MM.1S (cell line): ENCODE data around the gene EDAR.
A peak's percentile ranks its signal among the peaks of the same experiment; 100 is the strongest.

Experiments
- DNase-seq: peaks from one replicate; pipeline ENCODE4 v3.0.0-alpha.2; 2015
- H2AFZ ChIP-seq: fragments of 300-600 bp; sonication (generic); 2 replicates; pipeline ENCODE4 v1.6.0; 2016; ENCODE audit warnings: antibody characterized with exemption, low read length
- H3F3A ChIP-seq: fragments of 300-600 bp; sonication (generic); 2 replicates; pipeline ENCODE4 v1.6.1; 2016; ENCODE audit warnings: mild to moderate bottlenecking, antibody characterized with exemption, low read length, moderate library complexity, mixed read lengths; ENCODE audit not compliant: insufficient read depth
- H3K27ac ChIP-seq: fragments of 300-600 bp; sonication (generic); 2 replicates; pipeline ENCODE4 v1.5.1; 2016; ENCODE audit warnings: mild to moderate bottlenecking, low read length
- H3K27me3 ChIP-seq: fragments of 300-600 bp; sonication (generic); replicated peaks from 2 replicates; pipeline ENCODE4 v1.6.0; 2016; ENCODE audit warnings: low read length; ENCODE audit not compliant: insufficient read depth
- H3K36me3 ChIP-seq: fragments of 300-600 bp; sonication (generic); replicated peaks from 2 replicates; pipeline ENCODE4 v1.6.1; 2016; ENCODE audit warnings: mild to moderate bottlenecking, low read length, mixed read lengths; ENCODE audit not compliant: insufficient read depth
- H3K4me1 ChIP-seq: fragments of 300-600 bp; sonication (generic); 2 replicates; pipeline ENCODE4 v1.6.1; 2016; ENCODE audit warnings: low read length, mixed read lengths
- H3K4me2 ChIP-seq: fragments of 300-600 bp; sonication (generic); 2 replicates; pipeline ENCODE4 v1.6.0; 2016; ENCODE audit warnings: low read depth, low read length
- H3K4me3 ChIP-seq: fragments of 300-600 bp; sonication (generic); 2 replicates; pipeline ENCODE4 v1.5.1; 2016; ENCODE audit warnings: low read length, mixed read lengths
- H3K79me2 ChIP-seq: fragments of 300-600 bp; sonication (generic); 2 replicates; pipeline ENCODE4 v1.6.1; 2016; ENCODE audit warnings: mixed run types, low read length, mixed read lengths
- H3K9ac ChIP-seq: fragments of 300-600 bp; sonication (generic); 2 replicates; pipeline ENCODE4 v1.6.1; 2016; ENCODE audit warnings: low read length, mixed read lengths
- H3K9me2 ChIP-seq: fragments of 300-600 bp; sonication (generic); replicated peaks from 2 replicates; pipeline ENCODE4 v1.6.1; 2016; ENCODE audit warnings: mild to moderate bottlenecking, low read length, mixed read lengths; ENCODE audit not compliant: insufficient read depth
- H3K9me3 ChIP-seq: fragments of 300-600 bp; sonication (generic); replicated peaks from 2 replicates; pipeline ENCODE4 v1.6.1; 2016; ENCODE audit warnings: mild to moderate bottlenecking, low read length, mixed read lengths; ENCODE audit not compliant: insufficient read depth
- H4K20me1 ChIP-seq: fragments of 300-600 bp; sonication (generic); 2 replicates; pipeline ENCODE4 v1.6.1; 2016; ENCODE audit warnings: mild to moderate bottlenecking, low read length, moderate library complexity, mixed read lengths; ENCODE audit not compliant: insufficient read depth
- CTCF ChIP-seq: fragments of 300-600 bp; sonication (generic); IDR thresholded peaks from 2 replicates; pipeline ENCODE4 v1.5.1; 2016; ENCODE audit warnings: antibody characterized with exemption, low read length, mixed read lengths
- EZH2 ChIP-seq: fragments of 300-600 bp; sonication (generic); optimal IDR thresholded peaks from 2 replicates; pipeline ENCODE3; 2017; ENCODE audit warnings: low read depth, mild to moderate bottlenecking, antibody characterized with exemption, low read length, mixed read lengths
- EZH2phosphoT487 ChIP-seq: fragments of 300-600 bp; sonication (generic); IDR thresholded peaks from 2 replicates; pipeline ENCODE4 v1.6.1; 2018; ENCODE audit warnings: antibody characterized with exemption, low read length

The EDAR gene

GRCh38 chr2:109031476-109032228, 42.6 kb upstream of the EDAR start:
- peak overlapping the region; percentile 16; the same call in 1 of the 2 replicates for H3K9ac ChIP-seq
- H4K20me1 ChIP-seq = no peaks in the 10 kb centered on the region
- H3K9me3 ChIP-seq = no peaks in the 10 kb centered on the region
- H3K27ac ChIP-seq = no peak overlapping the region
- no peaks in the 10 kb centered on the region for H3K9me2 ChIP-seq
- H3K4me1 ChIP-seq = no peaks in the 10 kb centered on the region
- TF ChIP-seq EZH2phosphoT487 (no peak), CTCF (no peak), EZH2 (no peak)
- no peaks in the 10 kb centered on the region for H3K36me3 ChIP-seq
- H3K27me3 ChIP-seq = no peaks in the 10 kb centered on the region
- peak overlapping the region; percentile 61 for H3K4me2 ChIP-seq
- DNase-seq = peak; percentile 69
- H2AFZ ChIP-seq = peak overlapping the region; percentile 40
- peak overlapping the region; percentile 51 for H3K4me3 ChIP-seq
- H3F3A ChIP-seq = no peaks in the 10 kb centered on the region
- no peaks in the 10 kb centered on the region for H3K79me2 ChIP-seq

GRCh38 chr2:109030870-109031475, 42.0 kb upstream of the EDAR start:
- Histone ChIP-seq H3K4me3 (peak overlapping the region; percentile 51), H3K79me2 (no peaks in the 10 kb centered on the region), H3K9ac (no peak overlapping the region; the same call in 1 of the 2 replicates), H3K9me2 (no peaks in the 10 kb centered on the region), H3K27me3 (no peaks in the 10 kb centered on the region), H4K20me1 (no peaks in the 10 kb centered on the region), H3K4me2 (peak overlapping the region; percentile 61), H3K27ac (no peak overlapping the region), H3K4me1 (no peaks in the 10 kb centered on the region), H3F3A (no peaks in the 10 kb centered on the region), H2AFZ (peak overlapping the region; percentile 40), H3K36me3 (no peaks in the 10 kb centered on the region), H3K9me3 (no peaks in the 10 kb centered on the region)
- TF ChIP-seq EZH2 (no peak), CTCF (no peak), EZH2phosphoT487 (no peak)
- DNase-seq = no peak

GRCh38 chr2:109029490-109030201, 40.6 kb upstream of the EDAR start:
- H4K20me1 ChIP-seq = no peaks in the 10 kb centered on the region
- H3K9ac ChIP-seq = no peak overlapping the region
- no peak overlapping the region for H3K4me2 ChIP-seq
- H3K27me3 ChIP-seq = no peaks in the 10 kb centered on the region
- no peaks in the 10 kb centered on the region for H3K9me2 ChIP-seq
- no peak overlapping the region for H2AFZ ChIP-seq
- DNase-seq = no peak
- H3K4me1 ChIP-seq = no peaks in the 10 kb centered on the region
- no peaks in the 10 kb centered on the region for H3K79me2 ChIP-seq
- H3K36me3 ChIP-seq = no peaks in the 10 kb centered on the region
- H3F3A ChIP-seq = no peaks in the 10 kb centered on the region
- no peak for TF ChIP-seq CTCF
- TF ChIP-seq EZH2phosphoT487 = no peak
- H3K4me3 ChIP-seq = no peak overlapping the region
- H3K9me3 ChIP-seq = no peaks in the 10 kb centered on the region
- no peak overlapping the region for H3K27ac ChIP-seq
